ENCODE results near the gene SACS. TPM values are rescaled to one million over a fixed set of nuclear protein-coding genes. Genes with fewer than 3 reads are reported as not detected.

SACS gene
- total RNA-seq, 1 experiment from 2014 or later = 53.0 TPM

- Histone ChIP-seq H3K14ac (ENCODE audit: insufficient read depth, low read length) (no peak overlapping the region), H2BK120ac (ENCODE audit: low read depth, low read length, poor library complexity, severe bottlenecking) (no peak overlapping the region), H3T11ph (ENCODE audit: low read length) (no peak overlapping the region), H3K4me1 (ENCODE audit: insufficient read depth, low read length) (no peaks in the 10 kb centered on the region; the same call in 1 of the 2 replicates), H3K27ac (ENCODE audit: insufficient read length, low read depth, low read length) (no peak overlapping the region), H3K18ac (ENCODE audit: insufficient read length, low read depth, low read length) (no peak overlapping the region), H2BK15ac (ENCODE audit: low read depth, low read length) (no peak overlapping the region), H4K20me1 (ENCODE audit: control insufficient read depth, insufficient read depth, insufficient read length) (no peaks in the 10 kb centered on the region), H2BK5ac (ENCODE audit: insufficient read length, low read length) (no peak overlapping the region), H3K4me2 (ENCODE audit: insufficient read depth, insufficient read length, low read length) (no peak overlapping the region), H3K79me1 (ENCODE audit: insufficient read depth, low read depth, low read length, poor library complexity, severe bottlenecking) (no peaks in the 10 kb centered on the region), H4K91ac (ENCODE audit: insufficient read length, low read depth, low read length) (no peak overlapping the region), H4K5ac (ENCODE audit: insufficient read length, low read depth, low read length) (no peak overlapping the region), H2BK12ac (ENCODE audit: insufficient read length, low read depth, low read length) (no peak overlapping the region), H3K23me2 (ENCODE audit: insufficient read length, low read depth, low read length, poor library complexity, severe bottlenecking) (no peaks in the 10 kb centered on the region), H2BK20ac (ENCODE audit: low read depth, low read length, poor library complexity, severe bottlenecking) (no peak overlapping the region), H2AK5ac (ENCODE audit: insufficient read length, low read length) (no peak overlapping the region), H3K23ac (ENCODE audit: insufficient read length, low read depth, low read length) (no peak overlapping the region), H3K9ac (ENCODE audit: extremely low read depth, insufficient read length, low read length) (no peak overlapping the region), H4K8ac (replicated peaks; ENCODE audit: insufficient read length, low read depth, low read length) (no peak overlapping the region), H3K56ac (ENCODE audit: insufficient read length, low read depth, low read length) (no peak overlapping the region), H3K4ac (ENCODE audit: low read depth, low read length) (no peak overlapping the region), H3K9me3 (ENCODE audit: control insufficient read depth, low read depth, low read length) (no peaks in the 10 kb centered on the region), H3K27me3 (ENCODE audit: insufficient read depth, low read length) (no peaks in the 10 kb centered on the region), H2AFZ (ENCODE audit: low read length) (no peak overlapping the region), H3K79me2 (ENCODE audit: insufficient read depth, low read length) (no peaks in the 10 kb centered on the region)
- no peak for TF ChIP-seq CTCF (conservative IDR thresholded peaks at IDR 0.05)
- WGBS (ENCODE audit: extremely low coverage, insufficient read length, low lambda C conversion rate) = no CpG with 5 or more reads among the region's 1 CpG
- no peak for DNase-seq
- no peak overlapping the region for H3K4me3 Mint-ChIP-seq
- no peaks in the 10 kb centered on the region for H3K27me3 Mint-ChIP-seq (ENCODE audit: low read depth)
- H3K36me3 Mint-ChIP-seq (ENCODE audit: insufficient read depth in 1 of 3, low read depth in 3 of 3) = peaks cover 2 to 5% (median 5%) of the 10 kb centered on the region in 3 experiments; a peak in 4 of 7 replicates
- H3K9me3 Mint-ChIP-seq = peaks cover 3 to 5% of the 10 kb centered on the region in 2 experiments; a peak in 4 of 5 replicates
- peaks cover 34 to 40% of the 10 kb centered on the region in 2 experiments for H3K4me1 Mint-ChIP-seq
- no peak overlapping the region for H3K27ac Mint-ChIP-seq
Measured at GRCh38 chr13:23445794-23446193, 12.3 kb upstream of the SACS start.
